GM19328 (cell line): ENCODE results near the gene VSIR.
A peak's percentile ranks its signal among the peaks of the same experiment; 100 is the strongest.

ENCODE experiments used
- ATAC-seq: cut with Tn5 transposase; IDR thresholded peaks from one replicate; pipeline ENCODE4 v1.9.1; 2021; ENCODE audit warnings: mild to moderate bottlenecking, moderate library complexity; ENCODE audit not compliant: unreplicated experiment

Gene VSIR

DNA sequence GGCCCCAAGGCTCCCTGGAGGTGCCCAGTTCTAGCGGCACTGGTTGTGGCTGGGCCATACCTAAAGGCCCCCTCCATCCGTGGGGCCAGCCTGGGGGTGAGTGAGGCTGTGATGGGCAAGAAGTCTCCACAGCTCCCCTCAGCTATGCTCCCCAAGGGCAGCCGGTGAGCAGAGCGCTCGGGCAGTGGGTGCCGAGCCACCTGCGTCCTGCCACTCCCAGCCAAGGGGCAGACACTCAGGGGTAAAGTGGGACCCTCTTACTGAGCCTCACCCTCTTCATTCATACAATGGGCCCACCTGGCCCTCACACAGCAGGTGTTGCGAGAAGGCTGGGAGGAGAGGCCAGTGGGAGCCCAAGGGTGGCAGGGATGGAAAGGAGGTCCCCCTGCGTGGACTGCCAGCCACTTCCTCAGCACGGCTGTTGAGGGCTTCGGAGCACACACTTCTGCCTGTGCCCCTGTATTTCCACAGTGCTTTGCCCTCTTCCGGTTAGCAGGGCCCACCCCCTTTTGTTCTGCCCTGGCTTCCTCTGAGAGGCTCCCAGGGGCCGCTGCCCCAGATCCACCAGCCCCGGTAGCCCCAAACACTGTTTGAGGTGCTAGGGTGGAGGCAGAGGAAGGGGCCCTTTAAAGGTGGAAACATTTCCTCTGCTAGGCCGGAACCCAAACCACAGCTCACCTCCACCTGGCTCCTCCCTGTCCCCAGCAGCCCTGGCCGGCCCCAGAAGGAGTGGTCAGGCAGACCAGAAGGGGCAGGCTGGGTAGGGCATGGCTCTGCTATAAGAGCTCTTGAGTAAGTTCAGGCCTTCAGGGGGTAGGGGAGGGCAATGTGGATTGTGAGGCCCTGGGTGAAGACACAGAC lies 37.4 kb downstream of the VSIR start:
- ATAC-seq = no peak

DNA sequence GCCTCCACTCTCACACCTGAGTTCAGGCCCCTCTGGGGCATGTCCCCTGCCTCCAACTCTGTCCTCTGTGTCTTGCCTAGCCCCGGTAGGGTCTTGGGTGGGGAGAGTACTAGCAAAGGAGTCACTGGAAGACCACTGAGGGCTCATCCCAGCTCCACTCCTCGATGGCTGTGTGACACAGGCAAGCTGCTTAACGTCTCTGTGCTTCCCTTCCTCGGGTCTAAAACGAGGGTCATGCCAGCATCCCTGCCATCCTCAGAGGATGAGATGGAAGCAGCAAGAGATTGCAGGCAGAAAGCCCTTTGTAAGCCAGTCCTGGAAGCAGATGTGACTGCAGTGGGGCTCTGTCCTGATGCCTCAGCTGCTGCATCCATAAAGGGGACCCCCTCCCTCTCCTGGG lies 38.5 kb downstream of the VSIR start:
- ATAC-seq = no peak

DNA sequence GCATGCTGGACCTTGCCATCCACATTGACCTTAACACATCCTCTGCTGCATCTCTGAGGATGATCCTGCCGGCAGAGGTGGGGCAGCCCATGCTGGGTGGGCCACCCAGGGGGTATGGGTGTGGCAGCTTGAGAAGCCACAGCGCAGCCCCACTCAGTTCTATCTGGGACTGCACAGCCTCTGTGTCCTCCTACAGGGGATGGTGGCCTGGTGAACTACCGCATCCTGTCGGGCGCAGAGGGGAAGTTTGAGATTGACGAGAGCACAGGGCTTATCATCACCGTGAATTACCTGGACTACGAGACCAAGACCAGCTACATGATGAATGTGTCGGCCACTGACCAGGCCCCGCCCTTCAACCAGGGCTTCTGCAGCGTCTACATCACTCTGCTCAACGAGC lies 41.5 kb downstream of the VSIR start:
- no peak for ATAC-seq

DNA sequence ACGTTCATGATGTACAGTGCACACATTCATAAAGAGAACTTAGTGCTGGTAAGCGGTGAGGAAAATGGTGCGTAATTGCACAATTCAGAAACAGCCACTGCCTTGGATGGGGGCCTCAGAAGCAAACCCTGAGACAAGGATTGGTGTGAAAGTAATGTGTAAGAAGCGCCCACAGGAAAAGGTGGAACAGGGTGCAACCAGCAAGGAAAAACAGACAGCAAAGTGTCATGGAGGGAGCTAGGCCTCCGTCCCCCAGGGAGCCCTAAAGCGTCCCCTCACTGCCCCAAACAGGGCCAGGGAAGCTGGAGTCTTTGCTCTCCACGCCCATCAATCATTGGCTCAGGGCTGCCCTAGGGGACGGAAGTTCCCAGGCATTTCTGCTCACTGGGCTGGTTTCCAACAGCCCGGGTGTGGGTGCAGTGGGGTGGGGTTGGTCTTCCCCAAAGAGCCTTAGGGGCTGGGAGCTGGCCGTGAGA lies 44.1 kb downstream of the VSIR start:
- no peak for ATAC-seq

DNA sequence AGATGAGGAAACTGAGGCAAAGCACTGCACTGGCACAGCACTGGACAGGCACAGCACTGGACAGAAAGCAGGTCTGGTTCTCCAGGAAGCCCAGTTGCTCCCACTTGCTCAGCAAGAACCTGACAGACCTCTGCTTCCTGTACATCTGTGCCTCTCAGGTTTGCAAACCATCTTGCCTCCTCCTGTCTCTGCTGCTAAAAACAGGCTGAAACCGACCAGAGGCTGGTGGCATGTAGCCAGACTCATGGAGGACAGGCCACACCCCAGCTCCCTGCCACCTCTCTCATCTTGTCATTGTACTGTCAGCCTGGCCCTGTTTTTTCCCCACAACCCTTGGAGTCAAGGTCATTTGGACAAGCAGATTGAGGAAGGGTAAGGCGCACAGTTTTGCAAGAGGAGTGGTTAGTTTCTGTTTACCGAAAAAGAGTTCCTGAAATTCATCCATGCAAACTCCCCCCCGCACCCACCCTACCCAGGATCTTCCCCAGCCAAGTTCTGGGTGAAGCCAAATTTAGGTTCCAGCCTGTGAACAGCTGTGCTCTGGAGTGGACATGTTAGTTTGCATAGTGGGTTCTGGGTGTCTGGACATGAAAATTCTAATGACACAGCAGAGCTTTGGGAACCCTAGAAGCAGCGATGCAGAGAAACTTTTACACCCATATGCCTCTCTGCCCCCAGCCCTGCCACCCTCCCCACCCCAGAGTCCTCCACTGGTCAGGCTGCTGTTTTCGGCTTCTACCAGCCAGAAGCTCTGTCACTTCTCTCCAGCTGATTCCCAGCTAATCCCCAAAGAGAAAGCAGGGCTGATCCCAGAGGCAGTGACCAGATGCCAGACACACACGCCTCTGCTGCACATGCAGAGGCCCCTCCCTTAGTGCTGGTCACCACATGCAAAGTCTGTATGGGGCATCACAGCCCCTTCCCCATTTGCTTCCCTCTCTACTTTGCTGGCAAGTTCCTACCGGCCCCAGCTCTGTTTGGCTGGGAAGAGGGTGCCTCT lies 45.3 kb downstream of the VSIR start:
- peak; percentile 51 for ATAC-seq

DNA sequence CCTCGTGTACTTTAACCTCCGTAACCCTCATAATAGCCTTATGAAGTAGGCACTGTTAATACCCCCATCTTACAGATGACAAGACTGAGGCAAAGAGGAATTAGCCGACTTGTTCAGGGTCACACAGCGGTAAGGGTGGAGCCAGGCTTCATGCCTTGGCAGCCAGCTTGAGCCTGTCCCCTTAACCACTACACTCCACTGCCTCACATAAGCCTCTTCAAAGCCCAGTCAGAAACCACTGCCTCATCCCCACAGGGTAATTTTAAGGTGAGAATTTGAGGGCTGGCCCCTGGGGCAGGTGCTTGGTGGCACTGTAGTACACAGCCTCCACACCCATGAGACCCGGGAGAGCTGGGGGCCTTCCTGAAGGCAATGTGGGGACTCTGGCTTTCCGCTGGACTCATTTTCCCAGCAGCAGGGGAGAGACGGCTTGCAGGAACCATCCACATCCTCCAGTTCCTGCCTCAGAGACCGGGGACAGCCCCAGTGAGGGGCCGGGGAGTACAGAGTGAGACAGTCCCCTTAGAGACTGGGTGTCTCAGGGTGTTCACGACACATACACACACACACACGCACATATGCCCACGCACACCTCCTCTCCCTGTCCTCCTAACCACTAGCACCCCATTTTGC lies 46.1 kb downstream of the VSIR start:
- peak; percentile 44 for ATAC-seq

DNA sequence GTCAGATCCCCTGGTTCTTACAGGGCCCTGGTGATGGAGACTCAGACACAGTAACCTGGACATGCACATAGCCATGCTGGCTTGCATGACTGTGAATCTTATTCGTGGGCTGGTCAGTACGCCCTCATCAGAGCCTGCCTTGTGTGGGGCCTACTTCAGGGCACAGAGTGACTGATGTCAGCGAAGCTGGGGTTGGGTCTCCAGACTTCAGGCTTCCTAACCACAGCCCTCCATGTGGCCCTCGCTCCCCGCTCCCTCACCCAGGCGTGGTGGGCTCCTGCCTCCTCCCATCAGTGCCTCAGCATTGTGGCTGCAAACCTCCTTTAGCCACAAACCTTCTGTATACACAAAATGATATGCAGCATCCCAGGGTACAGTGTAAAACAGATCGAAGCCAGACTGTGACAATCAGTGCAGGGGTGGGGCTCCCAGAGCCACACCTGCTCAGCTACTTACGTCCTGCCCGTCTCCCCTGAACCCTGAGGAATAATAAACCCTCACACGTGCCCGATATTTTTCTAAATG lies 46.7 kb downstream of the VSIR start:
- ATAC-seq = no peak

DNA sequence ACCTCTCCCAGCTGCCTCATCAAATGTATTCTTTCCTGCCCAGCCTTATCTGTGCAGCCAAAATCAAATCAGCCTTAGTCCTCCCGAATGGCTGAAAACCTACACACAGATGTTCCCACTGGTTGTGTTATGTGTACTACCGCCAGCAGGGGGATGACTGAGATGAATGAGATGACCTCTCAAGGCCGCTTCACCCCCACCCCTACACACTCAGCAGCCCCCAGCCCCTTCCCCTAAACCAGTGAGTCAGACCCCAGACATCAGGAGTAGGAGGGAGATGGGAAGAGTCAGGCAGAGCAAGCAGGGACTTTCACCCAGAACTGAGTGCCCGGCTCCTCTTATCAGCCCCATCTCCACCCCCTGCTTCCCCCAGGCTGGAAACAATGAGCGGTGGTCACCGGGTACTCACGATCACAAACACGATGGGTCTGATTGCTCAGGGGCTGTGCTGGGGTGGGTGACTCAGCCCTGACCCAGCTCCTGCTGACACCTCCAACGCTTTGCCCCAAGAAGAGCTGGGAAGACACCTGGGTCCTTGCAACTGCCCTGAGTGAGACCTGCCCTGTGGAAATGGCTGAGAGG lies 47.2 kb downstream of the VSIR start:
- ATAC-seq = no peak

DNA sequence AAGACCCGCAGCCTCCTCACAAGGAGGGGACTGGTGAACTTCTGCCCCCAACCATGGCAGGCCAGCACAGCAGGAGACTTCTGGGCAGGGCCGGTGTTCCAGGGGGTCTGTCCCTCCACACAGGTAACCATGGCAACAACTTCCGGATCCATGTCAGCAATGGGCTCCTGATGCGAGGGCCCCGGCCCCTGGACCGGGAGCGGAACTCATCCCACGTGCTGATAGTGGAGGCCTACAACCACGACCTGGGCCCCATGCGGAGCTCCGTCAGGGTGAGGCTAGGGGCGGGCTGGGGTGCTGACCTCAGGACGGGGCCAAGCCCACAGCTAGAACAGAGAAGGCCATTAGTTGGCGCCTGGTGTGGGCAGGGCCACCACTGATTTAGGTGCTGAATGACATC lies 48.1 kb downstream of the VSIR start:
- no peak for ATAC-seq

DNA sequence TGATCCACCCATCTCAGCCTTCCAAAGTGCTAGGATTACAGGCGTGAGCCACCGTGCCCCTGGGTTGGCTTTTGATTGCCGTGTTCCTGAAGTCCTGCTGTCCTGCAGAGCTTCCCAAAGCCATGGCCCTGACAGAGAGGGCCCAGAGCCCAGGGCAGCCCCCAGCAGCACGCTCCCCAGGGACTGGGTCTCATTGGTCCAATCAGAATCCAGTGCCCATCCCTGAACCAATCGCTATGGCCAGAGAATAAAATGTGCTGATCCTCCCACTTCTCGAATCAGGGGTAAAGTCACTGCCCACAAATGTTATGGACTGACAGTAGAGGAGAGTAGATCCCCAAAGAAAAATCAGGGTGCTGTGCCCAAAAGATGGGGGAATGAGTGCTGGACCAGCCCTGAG lies 48.8 kb downstream of the VSIR start:
- no peak for ATAC-seq

DNA sequence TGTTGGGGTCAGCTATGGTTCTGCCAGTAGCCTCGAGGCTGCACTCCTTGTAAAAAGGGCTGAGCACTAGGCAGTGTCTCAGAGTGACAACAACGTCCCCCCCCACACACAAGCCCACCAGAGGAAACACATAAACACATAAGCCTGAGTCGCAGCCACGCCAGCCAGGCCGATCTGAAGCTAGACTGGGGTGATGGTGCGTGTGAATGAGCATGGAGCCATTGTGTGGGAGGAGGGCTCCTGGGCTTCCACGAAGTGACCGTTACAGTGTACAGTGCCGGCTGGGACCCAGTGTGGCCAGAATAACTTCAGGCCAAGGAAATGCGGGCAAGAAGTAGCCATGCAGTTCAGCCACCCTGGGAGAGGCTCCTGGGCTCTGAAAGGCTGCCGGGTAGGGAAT lies 50.0 kb downstream of the VSIR start:
- ATAC-seq = no peak

DNA sequence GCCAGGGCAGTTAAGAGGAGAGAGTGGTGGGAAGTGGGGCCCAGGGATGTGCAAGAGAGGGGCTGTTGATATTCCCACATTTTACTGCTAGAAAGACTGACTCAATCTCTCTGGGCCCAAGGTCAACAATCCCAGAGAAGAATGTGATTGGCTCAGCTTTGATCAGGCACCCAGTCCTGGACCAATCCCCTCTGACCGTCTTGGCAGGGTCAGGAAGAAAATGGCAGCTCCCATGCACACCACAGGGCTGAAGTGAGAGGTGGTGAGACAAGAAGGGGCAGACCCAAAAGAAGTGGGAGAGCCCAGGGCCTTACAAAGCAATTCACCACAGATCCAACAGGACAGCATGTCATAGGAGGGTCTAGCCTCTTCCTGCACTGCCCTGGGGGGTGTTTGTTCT lies 50.5 kb downstream of the VSIR start:
- no peak for ATAC-seq

DNA sequence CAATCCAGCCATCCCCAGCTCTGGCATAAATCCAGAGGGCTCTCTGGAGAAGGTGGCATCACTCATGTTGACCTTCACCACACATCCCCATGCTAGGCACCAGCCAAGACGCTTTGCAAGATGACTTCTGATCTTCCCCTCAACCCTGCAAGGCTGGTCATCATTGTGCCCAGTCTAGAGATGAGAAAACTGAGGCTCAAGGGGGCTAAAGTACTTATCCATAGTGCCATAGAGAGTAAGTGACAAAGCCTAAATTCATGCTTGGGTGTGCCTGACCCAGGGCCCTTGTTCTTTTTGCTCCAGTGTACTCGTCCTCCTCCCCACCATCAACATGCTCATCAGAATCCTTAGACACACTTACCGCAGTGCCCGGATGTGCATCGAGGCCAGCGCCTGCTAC lies 52.0 kb downstream of the VSIR start:
- ATAC-seq = no peak

DNA sequence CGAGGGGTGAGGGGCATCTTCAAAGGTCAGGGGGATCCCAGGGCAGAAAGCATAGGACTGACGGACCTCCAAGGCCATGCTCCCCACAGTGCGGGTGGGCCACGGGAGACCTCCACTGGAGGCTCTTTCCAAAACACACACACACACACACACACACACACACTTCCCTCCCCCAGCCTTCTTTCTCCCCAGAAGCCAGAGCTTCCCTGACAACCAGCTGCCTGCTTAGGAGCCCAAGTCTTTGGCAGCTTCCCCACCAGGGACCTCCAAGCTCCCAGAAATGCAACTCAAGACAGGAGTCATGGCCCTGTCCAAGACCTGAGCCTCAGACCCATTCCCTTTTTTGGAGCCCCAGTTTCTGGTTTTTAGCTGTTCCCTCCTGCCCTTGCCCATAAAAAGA lies 53.0 kb downstream of the VSIR start:
- ATAC-seq = no peak

DNA sequence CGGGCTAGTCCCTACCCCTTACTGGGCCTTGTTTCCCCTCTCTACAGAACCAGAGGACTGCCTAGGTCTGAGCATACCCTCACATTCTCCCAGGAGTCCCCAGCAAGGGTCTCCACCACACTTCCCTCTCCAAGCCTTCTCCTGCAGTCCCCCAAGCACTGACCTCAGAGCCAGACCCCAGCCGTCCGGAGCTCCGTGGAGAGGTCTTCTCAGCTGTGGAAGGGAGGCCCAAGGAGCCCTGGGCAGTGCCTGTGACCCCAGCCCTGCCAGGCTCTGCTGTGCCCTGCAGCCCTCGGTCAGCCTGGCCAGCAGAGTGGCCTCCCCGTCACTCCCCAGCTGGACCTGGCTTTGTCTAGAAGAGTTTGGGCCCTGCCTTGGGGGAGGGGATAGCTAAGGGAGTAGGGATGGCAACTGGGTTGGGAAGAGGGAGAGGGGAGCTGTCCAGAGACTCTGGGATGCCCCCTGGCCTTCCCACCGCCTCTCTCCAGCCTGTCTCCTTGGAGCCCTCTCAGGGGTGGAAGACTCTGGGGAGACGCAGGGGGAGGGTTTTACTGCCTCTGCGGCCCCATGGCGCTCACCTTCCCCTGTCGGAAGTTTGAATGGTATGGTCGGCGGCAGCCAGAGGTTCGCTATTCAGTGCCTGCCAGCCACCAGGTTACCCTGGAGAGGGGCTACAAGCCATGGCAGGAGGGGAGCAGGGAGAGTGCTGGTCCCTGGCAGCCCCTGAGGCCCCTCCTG lies 53.7 kb downstream of the VSIR start, which contains the start of gene C10orf105:
TSS of gene C10orf105 (minus strand) at position 315 of the 738 bp plus-strand sequence. CDS start 3,441 bp downstream, outside the sequence.
- no peak for ATAC-seq

DNA sequence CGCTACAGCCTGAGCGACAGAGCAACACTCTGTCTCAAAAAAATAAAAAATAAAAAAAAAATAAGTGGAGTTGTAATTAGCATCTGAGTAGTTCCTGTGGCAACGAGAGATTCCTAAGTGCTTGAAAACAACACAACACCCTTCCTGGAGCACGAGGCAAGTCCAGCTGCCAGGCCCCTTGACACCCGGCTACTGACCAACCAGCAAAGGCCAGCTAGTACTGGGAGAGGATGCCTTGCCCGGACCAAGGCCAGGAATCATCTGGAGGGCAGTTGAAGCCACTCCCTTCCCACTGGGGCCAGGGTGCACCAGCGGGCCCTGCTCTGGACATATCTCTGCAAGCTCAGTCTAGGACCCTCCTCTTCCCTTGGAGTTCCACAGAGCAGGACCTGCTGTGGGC lies 54.3 kb downstream of the VSIR start:
- ATAC-seq = no peak

DNA sequence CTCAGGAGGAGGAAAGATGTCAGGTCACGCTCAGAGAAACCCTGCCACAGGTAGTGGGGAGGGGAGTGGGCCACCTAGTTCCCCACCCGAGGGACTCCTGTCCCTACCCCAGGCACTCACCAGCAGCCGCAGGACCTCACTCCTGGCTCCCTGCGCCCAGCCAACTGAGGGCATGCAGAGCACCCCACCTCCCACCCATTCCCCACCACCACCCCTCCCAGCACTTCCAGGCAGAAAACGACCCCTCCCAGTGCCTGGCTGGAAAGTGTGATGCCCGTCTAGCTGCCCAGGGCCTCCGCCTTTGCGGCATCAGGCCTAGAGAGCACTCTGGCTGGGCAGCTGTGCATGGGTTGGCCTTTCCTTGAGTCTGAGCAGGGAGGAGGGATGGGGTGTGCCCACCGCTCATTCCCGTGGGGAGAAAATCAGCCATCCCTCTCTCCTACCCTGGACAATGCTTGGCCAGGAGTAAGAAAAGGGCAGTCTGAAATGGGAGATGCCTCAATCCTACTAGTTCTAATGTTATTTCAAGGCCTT lies 55.1 kb downstream of the VSIR start:
- no peak for ATAC-seq

DNA sequence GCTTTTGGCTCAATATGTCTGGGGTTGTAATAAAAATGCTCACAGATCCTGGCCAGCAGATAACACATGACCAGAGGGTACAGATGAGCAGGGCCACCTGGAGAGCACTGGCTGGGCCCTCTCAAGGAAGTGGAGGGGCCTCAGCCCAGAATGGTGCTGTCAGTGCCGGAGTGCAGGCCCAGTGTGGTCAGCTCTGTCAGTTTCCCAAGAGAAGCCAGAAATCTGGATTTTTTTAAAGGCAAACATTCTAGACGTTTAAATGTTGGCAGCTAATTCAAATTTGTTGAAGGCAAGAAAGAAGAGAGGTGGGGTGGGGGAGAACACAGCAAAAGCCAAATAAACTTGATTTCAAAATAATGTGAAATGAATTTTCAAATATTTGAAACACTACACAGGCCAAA lies 55.8 kb downstream of the VSIR start:
- no peak for ATAC-seq

DNA sequence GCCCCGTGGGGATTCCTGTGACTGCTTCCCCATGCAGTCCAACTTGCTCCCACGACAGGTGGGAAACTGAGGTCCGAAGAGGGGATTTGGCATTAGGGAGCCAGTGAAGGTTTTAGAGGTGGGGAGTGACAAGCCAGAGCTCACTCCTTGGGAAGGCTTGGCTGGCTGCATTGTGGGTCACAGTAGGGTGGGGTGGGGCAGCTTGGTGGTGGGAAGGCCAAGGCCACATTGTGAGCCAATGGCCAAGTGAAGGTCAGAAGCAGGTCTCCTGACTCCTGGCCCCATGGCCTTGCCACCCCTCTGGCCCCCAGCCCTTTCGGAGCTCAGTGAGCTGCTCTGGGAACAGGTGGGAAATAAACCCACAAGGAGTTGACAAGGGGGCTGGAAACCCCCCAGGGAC lies 56.3 kb downstream of the VSIR start:
- ATAC-seq = no peak

DNA sequence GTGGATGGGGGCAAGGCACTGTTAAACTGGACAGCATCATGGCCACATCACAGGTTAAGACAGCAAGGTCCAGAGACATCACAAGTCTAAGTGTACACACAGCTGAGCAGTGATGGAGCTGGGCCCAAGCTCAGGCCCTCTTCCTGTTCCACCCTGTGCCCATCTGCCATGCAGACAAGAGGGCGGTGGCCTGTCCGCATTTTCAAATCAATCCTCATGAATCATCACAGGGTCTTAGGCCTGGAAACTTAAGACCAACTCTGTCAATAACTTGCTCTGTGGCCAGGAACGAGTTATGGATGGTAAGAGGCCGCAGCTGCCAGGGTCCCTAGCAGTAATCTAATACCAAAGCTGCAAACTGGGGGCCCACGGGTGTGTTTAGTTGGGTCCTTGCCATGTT lies 56.9 kb downstream of the VSIR start:
- ATAC-seq = no peak
